NCI-H1694 (cell line): ENCODE results near the gene CYB561.

Experiments used
- DNase-seq: peaks from one replicate; lab custom pipeline; 2025; lab: John Stamatoyannopoulos, UW

CYB561 gene

GRCh38 chr17:63445954-63446752, at the start of gene CYB561:
Gene CYB561 (minus strand): TSS chr17:63446306. CDS start chr17:63437547, 8,759 bp downstream.
- DNase-seq = no peak

GRCh38 chr17:63495491-63495890, 49.4 kb upstream of the CYB561 start:
- DNase-seq = peak; percentile 40

- DNase-seq = no peak
Observed at GRCh38 chr17:63494300-63494928, 48.3 kb upstream of the CYB561 start.

GRCh38 chr17:63493411-63493810, 47.3 kb upstream of the CYB561 start:
- no peak for DNase-seq

- no peak for DNase-seq
Observed at GRCh38 chr17:63492940-63493339, 46.8 kb upstream of the CYB561 start.

- DNase-seq = no peak
Observed at GRCh38 chr17:63491977-63492618, 46.0 kb upstream of the CYB561 start.

- DNase-seq = no peak
Observed at GRCh38 chr17:63491413-63491812, 45.3 kb upstream of the CYB561 start.

GRCh38 chr17:63490858-63491400, 44.8 kb upstream of the CYB561 start:
- DNase-seq = no peak

- no peak for DNase-seq
Observed at GRCh38 chr17:63490329-63490728, 44.2 kb upstream of the CYB561 start.

GRCh38 chr17:63489291-63489690, 43.2 kb upstream of the CYB561 start:
- no peak for DNase-seq

- no peak for DNase-seq
Observed at GRCh38 chr17:63488851-63489250, 42.7 kb upstream of the CYB561 start.

GRCh38 chr17:63487014-63487339, 40.9 kb upstream of the CYB561 start:
- no peak for DNase-seq

- DNase-seq = no peak
Observed at GRCh38 chr17:63486317-63487013, 40.4 kb upstream of the CYB561 start.

GRCh38 chr17:63483655-63484575, 37.8 kb upstream of the CYB561 start:
- DNase-seq = no peak

- DNase-seq = no peak
Observed at GRCh38 chr17:63483038-63483437, 36.9 kb upstream of the CYB561 start.

- no peak for DNase-seq
Observed at GRCh38 chr17:63482509-63482908, 36.4 kb upstream of the CYB561 start.

- DNase-seq = no peak
Observed at GRCh38 chr17:63481488-63481870, 35.4 kb upstream of the CYB561 start.

GRCh38 chr17:63480826-63481487, 34.9 kb upstream of the CYB561 start:
- DNase-seq = peak; percentile 97

- no peak for DNase-seq
Observed at GRCh38 chr17:63480192-63480784, 34.2 kb upstream of the CYB561 start.

GRCh38 chr17:63479495-63480184, 33.5 kb upstream of the CYB561 start:
- DNase-seq = peak; percentile 68
